GM12878 (cell line): ENCODE data around the gene PADI3. TPM values are rescaled to one million over a fixed set of nuclear protein-coding genes. Genes with fewer than 3 reads are reported as not detected.

Experiments
- ATAC-seq: fragments of 200-7000 bp; cut with Tn5 transposase; 3 replicates; pipeline ENCODE4 v1.9.1; 2020; ENCODE audit warnings: mild to moderate bottlenecking, moderate library complexity
- BruUV-seq: library from RNA; stranded (reverse); fragments of 400-500 nt; replicated peaks from 2 replicates; lab custom pipeline; 2021; lab: Mats Ljungman, UMichigan
- CTCF ChIA-PET: fragments of 300-600 bp; sonication (Branson Sonifier 250); formaldehyde crosslinking; extraction: SDS; loops from one replicate; lab custom pipeline; 2021; ENCODE audit warnings: inconsistent platforms; lab: Yijun Ruan, JAX
- POLR2A ChIA-PET: fragments of 350-600 bp; formaldehyde crosslinking; extraction: SDS; loops from one replicate; lab custom pipeline; 2021; ENCODE audit warnings: inconsistent platforms; lab: Charles Lee
- RAD21 ChIA-PET: fragments of 300-600 bp; sonication (Branson Sonifier 250); formaldehyde crosslinking; loops from one replicate; lab custom pipeline; 2023; ENCODE audit warnings: antibody characterized with exemption; ENCODE audit not compliant: unreplicated experiment; lab: Charles Lee
- SMC1A ChIA-PET: fragments of 300-600 bp; sonication (Branson Sonifier 250); formaldehyde crosslinking; loops from one replicate; lab custom pipeline; 2023; ENCODE audit not compliant: unreplicated experiment, uncharacterized antibody; lab: Charles Lee
- DNase-seq: peaks from one replicate; pipeline ENCODE4 v3.0.0-alpha.2; 2011; ENCODE audit warnings: low read depth, low spot score
- FAIRE-seq: peaks from 3 replicates; lab custom pipeline; 2011; peaks lifted over from hg19 to GRCh38; lab: Jason Lieb, UNC
- H2AFZ ChIP-seq: 2 replicates; pipeline ENCODE4 v1.6.0; 2011; ENCODE audit warnings: low read depth, low read length, control low read depth; ENCODE audit not compliant: control insufficient read depth
- H3K27ac ChIP-seq: 2 replicates; pipeline ENCODE4 v1.5.1; 2011; ENCODE audit warnings: control low read depth; ENCODE audit not compliant: control insufficient read depth, insufficient read depth
- H3K27me3 ChIP-seq, 2 experiments: replicated peaks in 1 of 2; 2 replicates each; pipeline versions ENCODE4 v1.6.0 to v1.6.1; 2011; ENCODE audit warnings: low read length in 1 of 2; ENCODE audit not compliant: control insufficient read depth in 2 of 2, insufficient read depth in 2 of 2
- H3K36me3 ChIP-seq, 2 experiments: 2 replicates each; pipeline ENCODE4 v1.5.1; 2011; ENCODE audit warnings: low read length in 1 of 2; ENCODE audit not compliant: control insufficient read depth in 2 of 2, insufficient read depth in 2 of 2
- H3K4me1 ChIP-seq: 2 replicates; pipeline ENCODE4 v1.6.1; 2011; ENCODE audit warnings: mild to moderate bottlenecking, low read length, moderate library complexity, mixed read lengths; ENCODE audit not compliant: control insufficient read depth, insufficient read depth
- H3K4me2 ChIP-seq: 2 replicates; pipeline ENCODE4 v1.6.0; 2011; ENCODE audit warnings: control low read depth; ENCODE audit not compliant: control insufficient read depth, insufficient read depth
- H3K4me3 ChIP-seq: fragments of 200-600 bp; sonication (generic); 2 replicates; pipeline ENCODE4 v1.5.1; 2016
- H3K79me2 ChIP-seq: 2 replicates; pipeline ENCODE4 v1.6.0; 2011; ENCODE audit warnings: low read length; ENCODE audit not compliant: control insufficient read depth, insufficient read depth
- H3K9ac ChIP-seq: 2 replicates; pipeline ENCODE4 v1.8.0; 2011; ENCODE audit warnings: low read length, control low read depth, mixed read lengths; ENCODE audit not compliant: control insufficient read depth, insufficient read depth
- H3K9me3 ChIP-seq: replicated peaks from 3 replicates; pipeline ENCODE4 v1.5.1; 2011; ENCODE audit warnings: mild to moderate bottlenecking, low read length; ENCODE audit not compliant: control insufficient read depth, insufficient read depth
- H4K20me1 ChIP-seq: 2 replicates; pipeline ENCODE4 v1.6.0; 2011; ENCODE audit not compliant: control insufficient read depth, insufficient read depth
- DPF2 ChIP-seq: fragments of 450-650 bp; IDR thresholded peaks from 2 replicates; pipeline ENCODE4 v1.6.1; 2017; ENCODE audit warnings: mild to moderate bottlenecking
- E4F1 ChIP-seq: fragments of 450-650 bp; IDR thresholded peaks from 2 replicates; pipeline ENCODE4 v1.6.1; 2018; ENCODE audit warnings: borderline replicate concordance, mild to moderate bottlenecking; ENCODE audit not compliant: partially characterized antibody
- EED ChIP-seq: sonication (generic); IDR thresholded peaks from 2 replicates; pipeline ENCODE4 v1.6.1; 2016; ENCODE audit warnings: antibody characterized with exemption, low read depth
- ETV6 ChIP-seq, 2 experiments: fragments of 450-650 bp in 1 of 2; IDR thresholded peaks in 1 of 2; conservative IDR thresholded peaks in 1 of 2; 2 replicates each; pipeline ENCODE4 v1.6.1; 2014; ENCODE audit warnings: antibody characterized with exemption in 1 of 2, borderline replicate concordance in 1 of 2, low read depth in 1 of 2, mild to moderate bottlenecking in 1 of 2, moderate library complexity in 1 of 2
- MEF2B ChIP-seq: fragments of 450-650 bp; IDR thresholded peaks from 2 replicates; pipeline ENCODE4 v1.6.1; 2018; ENCODE audit warnings: mild to moderate bottlenecking, moderate library complexity; ENCODE audit not compliant: partially characterized antibody, poor library complexity, severe bottlenecking
- MXI1 ChIP-seq: fragments of 150-350 bp; IDR thresholded peaks from 2 replicates; pipeline ENCODE4 v1.6.1; 2011; ENCODE audit warnings: low read depth, mild to moderate bottlenecking, inconsistent platforms, low read length, improper control_type of control experiment
- NFYB ChIP-seq: IDR thresholded peaks from 2 replicates; pipeline ENCODE4 v1.6.1; 2011; ENCODE audit warnings: low read depth, mild to moderate bottlenecking, low read length, improper control_type of control experiment, moderate library complexity; ENCODE audit not compliant: insufficient read depth
- NR2C2 ChIP-seq: IDR thresholded peaks from 2 replicates; pipeline ENCODE4 v1.6.1; 2011; ENCODE audit warnings: borderline replicate concordance, low read depth; ENCODE audit not compliant: control insufficient read depth, insufficient read length
- POU2F2 ChIP-seq: IDR thresholded peaks from 3 replicates; pipeline ENCODE4 v1.6.1; 2011; ENCODE audit warnings: low read depth, mild to moderate bottlenecking, low read length, borderline replicate concordance
- SPI1 ChIP-seq: IDR thresholded peaks from 2 replicates; pipeline ENCODE4 v1.6.1; 2011; ENCODE audit warnings: low read depth, mild to moderate bottlenecking, low read length, moderate library complexity, borderline replicate concordance; ENCODE audit not compliant: insufficient read depth
- SREBF2 ChIP-seq: IDR thresholded peaks from 2 replicates; pipeline ENCODE4 v1.6.1; 2012; ENCODE audit warnings: mild to moderate bottlenecking, low read length
- ZBTB11 ChIP-seq: fragments of 450-650 bp; formaldehyde crosslinking; IDR thresholded peaks from 2 replicates; pipeline ENCODE4 v1.5.0; 2022; ENCODE audit warnings: mild to moderate bottlenecking, missing genetic modification characterization
- WGBS: methylation state at CpG from one replicate; pipeline ENCODE4 v1.1.6; 2016; ENCODE audit warnings: low lambda C conversion rate; ENCODE audit not compliant: insufficient replicate concordance, insufficient coverage; ENCODE audit errors: missing lambda C conversion rate; 5-methylcytosine and 5-hydroxymethylcytosine counted together
- in situ Hi-C: fragments of 300-500 bp; cut with MboI; formaldehyde crosslinking; loops from 9 replicates; pipeline ENCODE4 v1.14.3; 2018; ENCODE audit warnings: mixed read lengths
- intact Hi-C: fragments of 100-400 bp; cut with micrococcal nuclease; formaldehyde crosslinking; loops from one replicate; pipeline ENCODE4 v1.14.2; 2022; ENCODE audit not compliant: unreplicated experiment
- polyA plus RNA-seq, 11 experiments: library from polyadenylated mRNA; depleted of rRNA in 4 of 11; unstranded in 6 of 11; stranded (reverse) in 5 of 11; fragments of >200 nt; fragmentation: Nextera tagmentation in 4 of 11; fragmentation: Illumina TruSeq in 1 of 11; extraction: Ambion mirVana in 4 of 11; extraction: Trizol in 1 of 11; gene quantifications; 1 replicate in 1 of 11; 2 replicates in 10 of 11; pipeline versions ENCODE4 v1.2.1 to v1.2.3, GENCODE V29; 2011 to 2016; ENCODE audit warnings: inconsistent platforms in 2 of 11, missing spikeins in 2 of 11, low read depth in 1 of 11
- total RNA-seq, 4 experiments: library from RNA; depleted of rRNA in 3 of 4; stranded (reverse); fragments of >200 nt in 3 of 4; fragmentation: Illumina TruSeq in 1 of 4; extraction: Trizol in 1 of 4; gene quantifications; 2 replicates each; pipeline versions ENCODE4 v1.2.1 to v1.2.3, GENCODE V29; 2013 to 2021

The PADI3 gene
- total and polyA plus RNA-seq, 10 of the 15 experiments (the other 5 are each of a cell fraction or from before 2014, with no cell fraction given) = 0.01 TPM; not detected in 9

- no peak for TF ChIP-seq E4F1
- no peak for TF ChIP-seq NFYB
- TF ChIP-seq EED = no peak
- no peak for TF ChIP-seq SPI1
- no peak for TF ChIP-seq SREBF2
- TF ChIP-seq POU2F2 = no peak
- no peak for TF ChIP-seq DPF2
- TF ChIP-seq ETV6 (conservative IDR thresholded peaks at IDR 0.05 in 1 of 2, IDR thresholded peaks at IDR 0.05 in 1 of 2; ENCODE audit: borderline replicate concordance in 1 of 2, low read depth in 1 of 2) = no peak
- no peak for TF ChIP-seq MXI1
These were observed 23.2 kb downstream of the PADI3 start (continued) for GRCh38 chr1:17272066-17272465.

GRCh38 chr1:17272646-17273045 is 23.7 kb downstream of the PADI3 start:
- no peaks in the 10 kb centered on the region for H3K36me3 ChIP-seq
- TF ChIP-seq NR2C2 (no peak), ZBTB11 (CRISPR knock-in tag) (no peak), MEF2B (no peak)
- ATAC-seq (no peak), FAIRE-seq (no peak), DNase-seq (no peak)
- WGBS = 34% methylated on average over 4 of the region's 4 CpGs
- no peaks in the 10 kb centered on the region for H3K27me3 ChIP-seq
- RAD21 ChIA-PET = interaction anchor here (1.4 to 1.6 kb wide), 2 partner anchors 150 to 212 kb away, joined by 3 read pairs; no protein-coding TSS in a partner anchor
- no peak overlapping the region for H3K4me3 ChIP-seq
- SMC1A ChIA-PET = interaction anchor here (1.0 to 2.1 kb wide), 4 partner anchors 9 to 33 kb away, joined by 3 to 5 read pairs (median 4); no protein-coding TSS in a partner anchor
- intact Hi-C loops = loop anchor here (10.0 kb wide), 1 partner anchor 218 kb away; the partner anchor contains the start of gene SDHB
- no peak overlapping the region for H2AFZ ChIP-seq
- H4K20me1 ChIP-seq = no peaks in the 10 kb centered on the region
- no peaks in the 10 kb centered on the region for H3K79me2 ChIP-seq
- no peak overlapping the region for H3K9ac ChIP-seq
- H3K9me3 ChIP-seq = no peaks in the 10 kb centered on the region
- POLR2A ChIA-PET = no interaction called here
- no peak overlapping the region for H3K4me2 ChIP-seq
- peaks cover 10% of the 10 kb centered on the region for H3K4me1 ChIP-seq
- BruUV-seq = no TSS peak
- CTCF ChIA-PET = interaction anchor here (0.8 to 1.2 kb wide), 8 partner anchors 8 to 148 kb away, joined by 3 to 4 read pairs (median 3); no protein-coding TSS in a partner anchor
- no peak overlapping the region for H3K27ac ChIP-seq
- in situ Hi-C loops = no loop called here
